H1 (cell line): ENCODE measurements around the gene SGK1. TPM values are rescaled to one million over a fixed set of nuclear protein-coding genes. Genes with fewer than 3 reads are reported as not detected.

Experiments
- CTCF ChIA-PET: fragments of 300-600 bp; sonication (Branson Sonifier 250); formaldehyde crosslinking; loops from one replicate; lab custom pipeline; 2021; ENCODE audit not compliant: partially characterized antibody; lab: Charles Lee
- POLR2A ChIA-PET: fragments of 300-600 bp; sonication (Branson Sonifier 250); formaldehyde crosslinking; loops from one replicate; lab custom pipeline; 2021; ENCODE audit warnings: inconsistent platforms; ENCODE audit not compliant: partially characterized antibody; lab: Charles Lee
- DNase-seq, 2 experiments: peaks; one replicate each; pipeline versions ENCODE4 v3.0.0 to v3.0.0-alpha.2; 2010 to 2022; ENCODE audit warnings: low spot score in 2 of 2, low read depth in 1 of 2, mixed read lengths in 1 of 2
- FAIRE-seq: peaks from 2 replicates; lab custom pipeline; 2011; peaks lifted over from hg19 to GRCh38; lab: Jason Lieb, UNC
- H2AFZ ChIP-seq: 2 replicates; pipeline ENCODE4 v1.8.1; 2012; ENCODE audit warnings: low read length, inconsistent platforms
- H2AK5ac ChIP-seq: 2 replicates; pipeline ENCODE4 v1.6.1; 2013; ENCODE audit warnings: low read depth, low read length
- H2BK120ac ChIP-seq: replicated peaks from 2 replicates; pipeline ENCODE3; 2013; ENCODE audit warnings: low read depth, low read length, inconsistent platforms
- H2BK12ac ChIP-seq: 2 replicates; pipeline ENCODE4 v1.6.1; 2013; ENCODE audit warnings: low read depth, low read length
- H2BK15ac ChIP-seq: 2 replicates; pipeline ENCODE4 v1.6.1; 2013; ENCODE audit warnings: low read length
- H2BK20ac ChIP-seq: 2 replicates; pipeline ENCODE4 v1.6.1; 2013; ENCODE audit warnings: low read length
- H2BK5ac ChIP-seq: 2 replicates; pipeline ENCODE4 v1.6.1; 2013; ENCODE audit warnings: low read depth, low read length
- H3K14ac ChIP-seq: 2 replicates; pipeline ENCODE4 v1.6.1; 2013; ENCODE audit warnings: inconsistent platforms; ENCODE audit not compliant: insufficient read length
- H3K18ac ChIP-seq: 2 replicates; pipeline ENCODE4 v1.6.1; 2013; ENCODE audit warnings: low read length; ENCODE audit errors: extremely low read depth
- H3K23ac ChIP-seq: 2 replicates; pipeline ENCODE4 v1.6.1; 2013; ENCODE audit warnings: inconsistent platforms; ENCODE audit not compliant: insufficient read length
- H3K23me2 ChIP-seq: 2 replicates; pipeline ENCODE4 v1.6.1; 2013; ENCODE audit warnings: low read depth, low read length
- H3K27ac ChIP-seq: 2 replicates; pipeline ENCODE4 v1.6.1; 2011; ENCODE audit warnings: low read depth, low read length, inconsistent platforms
- H3K27me3 ChIP-seq, 4 experiments: replicated peaks in 1 of 4; 1 replicate in 1 of 4; 2 replicates in 3 of 4; pipeline versions ENCODE4 v1.6.1 to v1.8.1; 2011 to 2013; ENCODE audit warnings: low read length in 3 of 4, mild to moderate bottlenecking in 3 of 4, inconsistent platforms in 2 of 4, mixed read lengths in 2 of 4, moderate library complexity in 1 of 4; ENCODE audit not compliant: control insufficient read depth in 3 of 4, insufficient read depth in 3 of 4; ENCODE audit errors: extremely low read depth in 1 of 4
- H3K36me3 ChIP-seq, 4 experiments: 2 replicates each; pipeline versions ENCODE4 v1.6.1 to v1.8.1; 2011 to 2013; ENCODE audit warnings: mild to moderate bottlenecking in 4 of 4, low read length in 3 of 4, moderate library complexity in 2 of 4, control low read depth in 1 of 4, inconsistent platforms in 1 of 4; ENCODE audit not compliant: insufficient read depth in 4 of 4, control insufficient read depth in 2 of 4
- H3K4ac ChIP-seq: replicated peaks from 2 replicates; pipeline ENCODE3; 2013; ENCODE audit warnings: low read length, low read depth, mixed read lengths, inconsistent platforms; ENCODE audit not compliant: insufficient read length
- H3K4me1 ChIP-seq, 4 experiments: replicated peaks in 1 of 4; 1 replicate in 1 of 4; 2 replicates in 3 of 4; pipeline versions ENCODE4 v1.6.1 to v1.8.1; 2011 to 2013; ENCODE audit warnings: low read length in 3 of 4, inconsistent platforms in 2 of 4, mixed read lengths in 1 of 4; ENCODE audit not compliant: insufficient read depth in 4 of 4, control insufficient read depth in 3 of 4
- H3K4me2 ChIP-seq, 2 experiments: 2 replicates each; pipeline versions ENCODE4 v1.6.1 to v1.8.1; 2011 to 2013; ENCODE audit warnings: low read depth in 2 of 2, low read length in 2 of 2, control low read depth in 1 of 2, inconsistent platforms in 1 of 2, mild to moderate bottlenecking in 1 of 2; ENCODE audit not compliant: insufficient read depth in 1 of 2
- H3K4me3 ChIP-seq, 4 experiments: fragments of 200-600, 300-600 bp in 1 of 4; sonication (generic), shearing (Covaris generic), sonication (Bioruptor Twin) in 1 of 4; 2 replicates each; pipeline versions ENCODE4 v1.5.1 to v1.8.1; 2011 to 2016; ENCODE audit warnings: low read length in 4 of 4, low read depth in 3 of 4, control low read depth in 2 of 4, inconsistent platforms in 2 of 4, mild to moderate bottlenecking in 2 of 4, mixed read lengths in 1 of 4, moderate library complexity in 1 of 4; ENCODE audit not compliant: insufficient read depth in 2 of 4; ENCODE audit errors: extremely low read depth in 1 of 4
- H3K56ac ChIP-seq: replicated peaks from 2 replicates; pipeline ENCODE3; 2013; ENCODE audit warnings: low read depth, mild to moderate bottlenecking, mixed read lengths, low read length, inconsistent platforms; ENCODE audit not compliant: insufficient read length
- H3K79me1 ChIP-seq: 2 replicates; pipeline ENCODE4 v1.6.1; 2013; ENCODE audit warnings: low read depth, low read length, control low read depth
- H3K79me2 ChIP-seq, 2 experiments: 2 replicates each; pipeline versions ENCODE4 v1.6.1 to v1.8.1; 2012 to 2013; ENCODE audit warnings: low read length in 2 of 2, mild to moderate bottlenecking in 2 of 2, inconsistent platforms in 1 of 2; ENCODE audit not compliant: insufficient read depth in 2 of 2, control insufficient read depth in 1 of 2
- H3K9ac ChIP-seq, 4 experiments: replicated peaks in 1 of 4; 1 replicate in 1 of 4; 2 replicates in 3 of 4; pipeline versions ENCODE4 v1.6.1 to v1.8.1; 2011 to 2013; ENCODE audit warnings: low read depth in 3 of 4, low read length in 3 of 4, control low read depth in 2 of 4, mild to moderate bottlenecking in 2 of 4, moderate library complexity in 2 of 4, inconsistent platforms in 1 of 4; ENCODE audit errors: extremely low read depth in 1 of 4
- H3K9me3 ChIP-seq, 2 experiments: 2 replicates each; pipeline versions ENCODE4 v1.6.1 to v1.8.1; 2012 to 2013; ENCODE audit warnings: mild to moderate bottlenecking in 2 of 2, moderate library complexity in 2 of 2, control low read depth in 1 of 2, inconsistent platforms in 1 of 2, low read depth in 1 of 2, low read length in 1 of 2, mixed read lengths in 1 of 2; ENCODE audit not compliant: insufficient read depth in 2 of 2
- H4K20me1 ChIP-seq, 2 experiments: replicated peaks in 1 of 2; 2 replicates each; pipeline versions ENCODE3 to v1.8.1; 2011 to 2013; ENCODE audit warnings: inconsistent platforms in 2 of 2, low read length in 2 of 2, mild to moderate bottlenecking in 1 of 2; ENCODE audit not compliant: insufficient read depth in 2 of 2, control insufficient read depth in 1 of 2
- H4K5ac ChIP-seq: 2 replicates; pipeline ENCODE4 v1.6.1; 2013; ENCODE audit warnings: low read length, low read depth, mixed read lengths, inconsistent platforms; ENCODE audit not compliant: insufficient read length
- H4K8ac ChIP-seq: 2 replicates; pipeline ENCODE4 v1.8.0; 2013; ENCODE audit warnings: mild to moderate bottlenecking, moderate library complexity, low read length, inconsistent platforms; ENCODE audit not compliant: insufficient read depth; ENCODE audit errors: extremely low read depth
- H4K91ac ChIP-seq: replicated peaks from 2 replicates; pipeline ENCODE3; 2013; ENCODE audit warnings: low read length, mixed read lengths, inconsistent platforms; ENCODE audit not compliant: insufficient read length
- CHD2 ChIP-seq: IDR thresholded peaks from 2 replicates; pipeline ENCODE4 v1.6.1; 2012; ENCODE audit warnings: low read length, improper control_type of control experiment
- EGR1 ChIP-seq: IDR thresholded peaks from 2 replicates; pipeline ENCODE4 v1.6.1; 2011; ENCODE audit warnings: low read depth, low read length, borderline replicate concordance
- GABPA ChIP-seq: IDR thresholded peaks from 2 replicates; pipeline ENCODE4 v1.6.1; 2011; ENCODE audit warnings: mild to moderate bottlenecking, low read length, moderate library complexity, borderline replicate concordance; ENCODE audit not compliant: insufficient read depth
- KDM4A ChIP-seq: IDR thresholded peaks from one replicate; pipeline ENCODE4 v1.7.1; 2012; ENCODE audit warnings: low read depth, mild to moderate bottlenecking, moderate library complexity, low read length, inconsistent platforms; ENCODE audit not compliant: severe bottlenecking
- RBBP5 ChIP-seq: IDR thresholded peaks from 2 replicates; pipeline ENCODE4 v1.7.1; 2012; ENCODE audit warnings: low read depth, mild to moderate bottlenecking, inconsistent platforms, low read length, moderate library complexity, borderline replicate concordance
- RNF2 ChIP-seq: fragments of 200-900, 300-1000 bp; sonication (generic); IDR thresholded peaks from 2 replicates; pipeline ENCODE4 v1.7.1; 2016; ENCODE audit warnings: borderline replicate concordance, low read depth, mild to moderate bottlenecking, antibody characterized with exemption, low read length; ENCODE audit not compliant: poor library complexity, severe bottlenecking; ENCODE audit errors: missing control alignments
- SIX5 ChIP-seq: IDR thresholded peaks from 2 replicates; pipeline ENCODE4 v1.6.1; 2011; ENCODE audit warnings: mild to moderate bottlenecking, low read depth, low read length
- SP1 ChIP-seq: IDR thresholded peaks from 2 replicates; pipeline ENCODE4 v1.6.1; 2011; ENCODE audit warnings: low read depth, low read length
- SUZ12 ChIP-seq: fragments of 200-600 bp; sonication (generic); IDR thresholded peaks from 2 replicates; pipeline ENCODE4 v1.6.1; 2012; ENCODE audit warnings: mild to moderate bottlenecking, inconsistent platforms, low read length, moderate library complexity, mixed read lengths
- WGBS, 2 experiments: shearing (Covaris generic) in 1 of 2; methylation state at CpG; one replicate each; pipeline versions ENCODE4 v1.1.6 to v1.1.7; 2013 to 2015; ENCODE audit warnings: low lambda C conversion rate in 2 of 2, mixed read lengths in 2 of 2, inconsistent platforms in 1 of 2, low coverage in 1 of 2, missing lambda C conversion rate in 1 of 2; ENCODE audit not compliant: insufficient replicate concordance in 2 of 2, insufficient coverage in 1 of 2, insufficient read length in 1 of 2; ENCODE audit errors: extremely low coverage in 1 of 2, missing lambda C conversion rate in 1 of 2; 5-methylcytosine and 5-hydroxymethylcytosine counted together
- polyA plus RNA-seq, 7 experiments: library from polyadenylated mRNA; depleted of rRNA in 3 of 7; stranded (reverse) in 5 of 7; unstranded in 2 of 7; fragments of >200 nt in 5 of 7; fragments of 200-250 nt in 2 of 7; gene quantifications; 1 replicate in 5 of 7; 2 replicates in 1 of 7; 4 replicates in 1 of 7; pipeline versions ENCODE4 v1.2.1 to v1.2.3, GENCODE V29; 2011 to 2013; ENCODE audit warnings: missing spikeins in 2 of 7, mixed read lengths in 2 of 7
- total RNA-seq: library from RNA; stranded (reverse); fragmentation: NEBNext Ultra II Directional; extraction: Animal tissue kit (Norgen Biotek cat#: 25700); gene quantifications from 2 replicates; pipeline ENCODE4 v1.2.1, GENCODE V29; 2021

Gene SGK1
- total and polyA plus RNA-seq, 2 of the 8 experiments (the other 6 are each of a cell fraction or from before 2014, with no cell fraction given) = 14.5 to 18.4 TPM

DNA sequence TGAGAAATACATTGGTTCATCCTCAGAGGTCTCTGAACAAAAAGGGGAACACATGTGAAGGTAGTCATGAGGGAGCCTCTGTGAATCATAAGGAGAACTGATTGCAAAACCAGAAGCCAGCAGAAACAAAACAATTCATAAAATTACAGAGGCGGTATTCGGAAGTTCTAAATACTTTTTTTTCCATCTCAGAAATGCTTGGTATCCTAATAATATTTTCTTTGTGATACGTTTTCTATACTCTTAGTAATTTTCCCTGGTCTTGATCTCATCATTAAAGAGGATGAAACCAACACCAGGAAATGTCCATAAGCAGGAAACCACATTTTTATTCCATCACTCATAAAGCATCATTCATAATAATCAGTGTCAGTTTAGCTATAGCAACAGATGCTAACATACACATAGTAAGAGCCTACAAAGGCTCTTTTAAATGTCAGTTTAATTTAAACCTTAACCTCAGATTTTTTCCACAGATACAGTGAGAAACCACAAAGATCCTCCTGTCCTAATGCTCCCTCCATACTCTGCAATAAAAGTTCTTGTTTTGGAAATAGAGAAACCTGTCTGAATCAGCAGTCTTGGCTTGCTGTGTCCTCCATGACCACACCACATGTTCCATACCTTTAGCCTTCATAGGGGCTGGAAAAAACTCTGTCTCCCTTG lies 29.2 kb downstream of the SGK1 start:
- no peaks in the 10 kb centered on the region; a peak in 1 of 4 replicates for H3K9me3 ChIP-seq
- H2BK120ac ChIP-seq = no peak overlapping the region
- TF ChIP-seq CHD2 (no peak), GABPA (no peak), SP1 (no peak), KDM4A (no peak), RNF2 (no peak), SUZ12 (no peak), RBBP5 (no peak), SIX5 (no peak), EGR1 (no peak)
- TF ChIP-seq, all 59 proteins: peak for 0
- Histone ChIP-seq H3K79me2 (no peaks in the 10 kb centered on the region), H3K23ac (no peak overlapping the region), H2AFZ (no peak overlapping the region), H3K14ac (no peak overlapping the region), H3K79me1 (no peaks in the 10 kb centered on the region), H4K20me1 (no peaks in the 10 kb centered on the region), H3K56ac (no peak overlapping the region), H3K4ac (no peak overlapping the region), H3K4me3 (no peak overlapping the region), H4K91ac (no peak overlapping the region), H2BK12ac (no peak overlapping the region), H2BK20ac (no peak overlapping the region), H3K36me3 (no peaks in the 10 kb centered on the region), H2BK5ac (no peak overlapping the region), H3K4me2 (no peak overlapping the region), H3K27ac (no peak overlapping the region), H3K18ac (no peak overlapping the region), H3K23me2 (no peaks in the 10 kb centered on the region), H3K27me3 (no peaks in the 10 kb centered on the region), H3K4me1 (peaks cover 0 to 2% (median under 1%) of the 10 kb centered on the region in 4 experiments; a peak in 1 of 7 replicates), H4K8ac (no peak overlapping the region), H4K5ac (no peak overlapping the region), H2AK5ac (no peak overlapping the region), H3K9ac (no peak overlapping the region), H2BK15ac (no peak overlapping the region)
- FAIRE-seq (no peak), DNase-seq (no peak)
- WGBS, 2 experiments = 91% methylated on average over 3 of the region's 3 CpGs; no CpG with 5 or more reads in 1 of the 2 experiments
- ChIA-PET POLR2A (no interaction called here), CTCF (no interaction called here)
